DOHH2 (cell line): Measurements from ENCODE around the gene PCGF2.

ENCODE experiments used
- EZH2phosphoT487 ChIP-seq: fragments of 200-600 bp; sonication (generic); IDR thresholded peaks from 2 replicates; pipeline ENCODE4 v1.6.1; 2017; ENCODE audit warnings: borderline replicate concordance, mild to moderate bottlenecking, antibody characterized with exemption, low read length, moderate library complexity, mixed read lengths
- TF ChIP-seq, protein P1 (sequence below): fragments of 200-600 bp; sonication (generic); IDR thresholded peaks from one replicate; pipeline ENCODE4 v1.5.1; 2014; ENCODE audit warnings: antibody characterized with exemption, mild to moderate bottlenecking, low read depth, low read length; ENCODE audit not compliant: poor library complexity, severe bottlenecking

DNA sequence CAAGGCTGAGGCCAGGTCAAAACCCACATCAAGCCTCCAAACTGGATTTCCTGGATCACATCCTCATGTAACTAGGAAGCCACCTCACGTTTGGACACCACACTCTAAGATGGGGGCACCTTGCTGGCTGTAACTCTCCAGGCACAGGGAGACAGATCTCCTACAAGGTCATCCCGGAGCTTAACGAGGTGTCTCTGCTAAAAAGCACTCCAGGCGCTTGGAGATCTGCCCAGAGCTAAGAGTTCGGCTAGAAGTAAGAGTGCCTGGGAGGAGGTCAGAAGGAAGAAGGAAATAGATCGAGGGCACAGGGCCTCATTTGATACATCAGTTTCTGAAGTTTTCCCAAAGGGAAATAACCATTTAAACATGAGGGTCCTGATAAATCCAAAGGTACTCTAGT, 20.3 kb upstream of the PCGF2 start:
- TF ChIP-seq, protein P1, sequence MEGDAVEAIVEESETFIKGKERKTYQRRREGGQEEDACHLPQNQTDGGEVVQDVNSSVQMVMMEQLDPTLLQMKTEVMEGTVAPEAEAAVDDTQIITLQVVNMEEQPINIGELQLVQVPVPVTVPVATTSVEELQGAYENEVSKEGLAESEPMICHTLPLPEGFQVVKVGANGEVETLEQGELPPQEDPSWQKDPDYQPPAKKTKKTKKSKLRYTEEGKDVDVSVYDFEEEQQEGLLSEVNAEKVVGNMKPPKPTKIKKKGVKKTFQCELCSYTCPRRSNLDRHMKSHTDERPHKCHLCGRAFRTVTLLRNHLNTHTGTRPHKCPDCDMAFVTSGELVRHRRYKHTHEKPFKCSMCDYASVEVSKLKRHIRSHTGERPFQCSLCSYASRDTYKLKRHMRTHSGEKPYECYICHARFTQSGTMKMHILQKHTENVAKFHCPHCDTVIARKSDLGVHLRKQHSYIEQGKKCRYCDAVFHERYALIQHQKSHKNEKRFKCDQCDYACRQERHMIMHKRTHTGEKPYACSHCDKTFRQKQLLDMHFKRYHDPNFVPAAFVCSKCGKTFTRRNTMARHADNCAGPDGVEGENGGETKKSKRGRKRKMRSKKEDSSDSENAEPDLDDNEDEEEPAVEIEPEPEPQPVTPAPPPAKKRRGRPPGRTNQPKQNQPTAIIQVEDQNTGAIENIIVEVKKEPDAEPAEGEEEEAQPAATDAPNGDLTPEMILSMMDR: no peak
- TF ChIP-seq EZH2phosphoT487: no peak
